Keratinocyte (primary cell): ENCODE data around the gene TBC1D16.

Experiments used
- CTCF ChIP-seq, 3 experiments: IDR thresholded peaks in 1 of 3; conservative IDR thresholded peaks in 1 of 3; optimal IDR thresholded peaks in 1 of 3; 2 replicates in 2 of 3; 3 replicates in 1 of 3; pipeline versions ENCODE3 to v1.5.1; 2011; ENCODE audit warnings: low read length in 3 of 3, mild to moderate bottlenecking in 3 of 3, moderate library complexity in 2 of 3, control low read depth in 1 of 3, inconsistent platforms in 1 of 3; ENCODE audit not compliant: insufficient read depth in 2 of 3; ENCODE audit errors: extremely low read depth in 1 of 3
- EZH2 ChIP-seq: IDR thresholded peaks from one replicate; pipeline ENCODE4 v1.6.1; 2012; ENCODE audit warnings: inconsistent platforms, mild to moderate bottlenecking, low read length, moderate library complexity

GRCh38 chr17:79911430-79912399 is 124.0 kb downstream of the TBC1D16 start:
- TF ChIP-seq CTCF (optimal IDR thresholded peaks at IDR 0.05 in 1 of 3, IDR thresholded peaks at IDR 0.05 in 1 of 3, conservative IDR thresholded peaks at IDR 0.05 in 1 of 3; ENCODE audit: extremely low read depth in 1 of 3, insufficient read depth in 2 of 3, low read length in 3 of 3) (no peak), EZH2 (no peak)
